ENCODE results near the gene ANO4.

DNA sequence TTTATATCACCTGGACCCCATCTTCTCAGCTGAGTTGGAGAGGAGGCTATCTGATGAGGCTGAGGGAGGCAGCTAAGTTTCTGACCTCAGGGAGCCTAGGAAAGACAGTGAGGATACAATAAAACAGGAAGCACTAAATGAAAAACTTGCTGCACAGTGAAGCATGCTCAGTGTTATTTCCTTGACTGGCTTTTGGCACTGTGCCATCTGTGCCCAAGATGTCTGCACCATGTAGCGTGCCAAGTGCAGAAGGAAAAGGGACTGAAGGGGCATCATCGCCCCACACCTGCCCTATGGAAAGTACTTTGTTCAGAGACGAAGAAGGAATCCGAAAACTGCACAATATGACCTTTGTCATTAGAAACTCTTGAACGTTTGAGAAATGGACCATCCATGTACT lies 102.7 kb downstream of the ANO4 start:
- TF ChIP-seq, protein P1, sequence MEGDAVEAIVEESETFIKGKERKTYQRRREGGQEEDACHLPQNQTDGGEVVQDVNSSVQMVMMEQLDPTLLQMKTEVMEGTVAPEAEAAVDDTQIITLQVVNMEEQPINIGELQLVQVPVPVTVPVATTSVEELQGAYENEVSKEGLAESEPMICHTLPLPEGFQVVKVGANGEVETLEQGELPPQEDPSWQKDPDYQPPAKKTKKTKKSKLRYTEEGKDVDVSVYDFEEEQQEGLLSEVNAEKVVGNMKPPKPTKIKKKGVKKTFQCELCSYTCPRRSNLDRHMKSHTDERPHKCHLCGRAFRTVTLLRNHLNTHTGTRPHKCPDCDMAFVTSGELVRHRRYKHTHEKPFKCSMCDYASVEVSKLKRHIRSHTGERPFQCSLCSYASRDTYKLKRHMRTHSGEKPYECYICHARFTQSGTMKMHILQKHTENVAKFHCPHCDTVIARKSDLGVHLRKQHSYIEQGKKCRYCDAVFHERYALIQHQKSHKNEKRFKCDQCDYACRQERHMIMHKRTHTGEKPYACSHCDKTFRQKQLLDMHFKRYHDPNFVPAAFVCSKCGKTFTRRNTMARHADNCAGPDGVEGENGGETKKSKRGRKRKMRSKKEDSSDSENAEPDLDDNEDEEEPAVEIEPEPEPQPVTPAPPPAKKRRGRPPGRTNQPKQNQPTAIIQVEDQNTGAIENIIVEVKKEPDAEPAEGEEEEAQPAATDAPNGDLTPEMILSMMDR (IDR thresholded peaks at IDR 0.05), result no peak
- no peak for TF ChIP-seq ZFX (IDR thresholded peaks at IDR 0.05; ENCODE audit: borderline replicate concordance)
